H1 (cell line): Measurements from ENCODE around the gene AMER2. TPM values are rescaled to one million over a fixed set of nuclear protein-coding genes. Genes with fewer than 3 reads are reported as not detected.
A peak's percentile ranks its signal among the peaks of the same experiment; 100 is the strongest.

ENCODE experiments used
- CTCF ChIA-PET: fragments of 300-600 bp; sonication (Branson Sonifier 250); formaldehyde crosslinking; loops from one replicate; lab custom pipeline; 2021; ENCODE audit not compliant: partially characterized antibody; lab: Charles Lee
- POLR2A ChIA-PET: fragments of 300-600 bp; sonication (Branson Sonifier 250); formaldehyde crosslinking; loops from one replicate; lab custom pipeline; 2021; ENCODE audit warnings: inconsistent platforms; ENCODE audit not compliant: partially characterized antibody; lab: Charles Lee
- DNase-seq, 2 experiments: peaks; one replicate each; pipeline versions ENCODE4 v3.0.0 to v3.0.0-alpha.2; 2010 to 2022; ENCODE audit warnings: low spot score in 2 of 2, low read depth in 1 of 2, mixed read lengths in 1 of 2
- FAIRE-seq: peaks from 2 replicates; lab custom pipeline; 2011; peaks lifted over from hg19 to GRCh38; lab: Jason Lieb, UNC
- H2AFZ ChIP-seq: 2 replicates; pipeline ENCODE4 v1.8.1; 2012; ENCODE audit warnings: low read length, inconsistent platforms
- H2AK5ac ChIP-seq: 2 replicates; pipeline ENCODE4 v1.6.1; 2013; ENCODE audit warnings: low read depth, low read length
- H2BK120ac ChIP-seq: replicated peaks from 2 replicates; pipeline ENCODE3; 2013; ENCODE audit warnings: low read depth, low read length, inconsistent platforms
- H2BK12ac ChIP-seq: 2 replicates; pipeline ENCODE4 v1.6.1; 2013; ENCODE audit warnings: low read depth, low read length
- H2BK15ac ChIP-seq: 2 replicates; pipeline ENCODE4 v1.6.1; 2013; ENCODE audit warnings: low read length
- H2BK20ac ChIP-seq: 2 replicates; pipeline ENCODE4 v1.6.1; 2013; ENCODE audit warnings: low read length
- H2BK5ac ChIP-seq: 2 replicates; pipeline ENCODE4 v1.6.1; 2013; ENCODE audit warnings: low read depth, low read length
- H3K14ac ChIP-seq: 2 replicates; pipeline ENCODE4 v1.6.1; 2013; ENCODE audit warnings: inconsistent platforms; ENCODE audit not compliant: insufficient read length
- H3K18ac ChIP-seq: 2 replicates; pipeline ENCODE4 v1.6.1; 2013; ENCODE audit warnings: low read length; ENCODE audit errors: extremely low read depth
- H3K23ac ChIP-seq: 2 replicates; pipeline ENCODE4 v1.6.1; 2013; ENCODE audit warnings: inconsistent platforms; ENCODE audit not compliant: insufficient read length
- H3K23me2 ChIP-seq: 2 replicates; pipeline ENCODE4 v1.6.1; 2013; ENCODE audit warnings: low read depth, low read length
- H3K27ac ChIP-seq: 2 replicates; pipeline ENCODE4 v1.6.1; 2011; ENCODE audit warnings: low read depth, low read length, inconsistent platforms
- H3K27me3 ChIP-seq, 4 experiments: replicated peaks in 1 of 4; 1 replicate in 1 of 4; 2 replicates in 3 of 4; pipeline versions ENCODE4 v1.6.1 to v1.8.1; 2011 to 2013; ENCODE audit warnings: low read length in 3 of 4, mild to moderate bottlenecking in 3 of 4, inconsistent platforms in 2 of 4, mixed read lengths in 2 of 4, moderate library complexity in 1 of 4; ENCODE audit not compliant: control insufficient read depth in 3 of 4, insufficient read depth in 3 of 4; ENCODE audit errors: extremely low read depth in 1 of 4
- H3K36me3 ChIP-seq, 4 experiments: 2 replicates each; pipeline versions ENCODE4 v1.6.1 to v1.8.1; 2011 to 2013; ENCODE audit warnings: mild to moderate bottlenecking in 4 of 4, low read length in 3 of 4, moderate library complexity in 2 of 4, control low read depth in 1 of 4, inconsistent platforms in 1 of 4; ENCODE audit not compliant: insufficient read depth in 4 of 4, control insufficient read depth in 2 of 4
- H3K4ac ChIP-seq: replicated peaks from 2 replicates; pipeline ENCODE3; 2013; ENCODE audit warnings: low read length, low read depth, mixed read lengths, inconsistent platforms; ENCODE audit not compliant: insufficient read length
- H3K4me1 ChIP-seq, 4 experiments: replicated peaks in 1 of 4; 1 replicate in 1 of 4; 2 replicates in 3 of 4; pipeline versions ENCODE4 v1.6.1 to v1.8.1; 2011 to 2013; ENCODE audit warnings: low read length in 3 of 4, inconsistent platforms in 2 of 4, mixed read lengths in 1 of 4; ENCODE audit not compliant: insufficient read depth in 4 of 4, control insufficient read depth in 3 of 4
- H3K4me2 ChIP-seq, 2 experiments: 2 replicates each; pipeline versions ENCODE4 v1.6.1 to v1.8.1; 2011 to 2013; ENCODE audit warnings: low read depth in 2 of 2, low read length in 2 of 2, control low read depth in 1 of 2, inconsistent platforms in 1 of 2, mild to moderate bottlenecking in 1 of 2; ENCODE audit not compliant: insufficient read depth in 1 of 2
- H3K4me3 ChIP-seq, 4 experiments: fragments of 200-600, 300-600 bp in 1 of 4; sonication (generic), shearing (Covaris generic), sonication (Bioruptor Twin) in 1 of 4; 2 replicates each; pipeline versions ENCODE4 v1.5.1 to v1.8.1; 2011 to 2016; ENCODE audit warnings: low read length in 4 of 4, low read depth in 3 of 4, control low read depth in 2 of 4, inconsistent platforms in 2 of 4, mild to moderate bottlenecking in 2 of 4, mixed read lengths in 1 of 4, moderate library complexity in 1 of 4; ENCODE audit not compliant: insufficient read depth in 2 of 4; ENCODE audit errors: extremely low read depth in 1 of 4
- H3K56ac ChIP-seq: replicated peaks from 2 replicates; pipeline ENCODE3; 2013; ENCODE audit warnings: low read depth, mild to moderate bottlenecking, mixed read lengths, low read length, inconsistent platforms; ENCODE audit not compliant: insufficient read length
- H3K79me1 ChIP-seq: 2 replicates; pipeline ENCODE4 v1.6.1; 2013; ENCODE audit warnings: low read depth, low read length, control low read depth
- H3K79me2 ChIP-seq, 2 experiments: 2 replicates each; pipeline versions ENCODE4 v1.6.1 to v1.8.1; 2012 to 2013; ENCODE audit warnings: low read length in 2 of 2, mild to moderate bottlenecking in 2 of 2, inconsistent platforms in 1 of 2; ENCODE audit not compliant: insufficient read depth in 2 of 2, control insufficient read depth in 1 of 2
- H3K9ac ChIP-seq, 4 experiments: replicated peaks in 1 of 4; 1 replicate in 1 of 4; 2 replicates in 3 of 4; pipeline versions ENCODE4 v1.6.1 to v1.8.1; 2011 to 2013; ENCODE audit warnings: low read depth in 3 of 4, low read length in 3 of 4, control low read depth in 2 of 4, mild to moderate bottlenecking in 2 of 4, moderate library complexity in 2 of 4, inconsistent platforms in 1 of 4; ENCODE audit errors: extremely low read depth in 1 of 4
- H3K9me3 ChIP-seq, 2 experiments: 2 replicates each; pipeline versions ENCODE4 v1.6.1 to v1.8.1; 2012 to 2013; ENCODE audit warnings: mild to moderate bottlenecking in 2 of 2, moderate library complexity in 2 of 2, control low read depth in 1 of 2, inconsistent platforms in 1 of 2, low read depth in 1 of 2, low read length in 1 of 2, mixed read lengths in 1 of 2; ENCODE audit not compliant: insufficient read depth in 2 of 2
- H4K20me1 ChIP-seq, 2 experiments: replicated peaks in 1 of 2; 2 replicates each; pipeline versions ENCODE3 to v1.8.1; 2011 to 2013; ENCODE audit warnings: inconsistent platforms in 2 of 2, low read length in 2 of 2, mild to moderate bottlenecking in 1 of 2; ENCODE audit not compliant: insufficient read depth in 2 of 2, control insufficient read depth in 1 of 2
- H4K5ac ChIP-seq: 2 replicates; pipeline ENCODE4 v1.6.1; 2013; ENCODE audit warnings: low read length, low read depth, mixed read lengths, inconsistent platforms; ENCODE audit not compliant: insufficient read length
- H4K8ac ChIP-seq: 2 replicates; pipeline ENCODE4 v1.8.0; 2013; ENCODE audit warnings: mild to moderate bottlenecking, moderate library complexity, low read length, inconsistent platforms; ENCODE audit not compliant: insufficient read depth; ENCODE audit errors: extremely low read depth
- H4K91ac ChIP-seq: replicated peaks from 2 replicates; pipeline ENCODE3; 2013; ENCODE audit warnings: low read length, mixed read lengths, inconsistent platforms; ENCODE audit not compliant: insufficient read length
- SP4 ChIP-seq: IDR thresholded peaks from 2 replicates; pipeline ENCODE4 v1.6.1; 2012; ENCODE audit warnings: low read length, inconsistent platforms
- TAF7 ChIP-seq: optimal IDR thresholded peaks from 2 replicates; pipeline ENCODE3; 2011; ENCODE audit warnings: low read depth, mild to moderate bottlenecking, inconsistent platforms, low read length, moderate library complexity, borderline replicate concordance
- WGBS, 2 experiments: shearing (Covaris generic) in 1 of 2; methylation state at CpG; one replicate each; pipeline versions ENCODE4 v1.1.6 to v1.1.7; 2013 to 2015; ENCODE audit warnings: low lambda C conversion rate in 2 of 2, mixed read lengths in 2 of 2, inconsistent platforms in 1 of 2, low coverage in 1 of 2, missing lambda C conversion rate in 1 of 2; ENCODE audit not compliant: insufficient replicate concordance in 2 of 2, insufficient coverage in 1 of 2, insufficient read length in 1 of 2; ENCODE audit errors: extremely low coverage in 1 of 2, missing lambda C conversion rate in 1 of 2; 5-methylcytosine and 5-hydroxymethylcytosine counted together
- long read RNA-seq, 2 experiments: library from RNA in 1 of 2; library from capped mRNA in 1 of 2; stranded (forward); transcript quantifications; one replicate each; pipeline ENCODE4 v2.0.0, GENCODE V29; 2021; ENCODE audit warnings: inconsistent platforms in 1 of 2
- polyA minus RNA-seq, 3 experiments: library from RNA; depleted of rRNA, polyadenylated mRNA; stranded (reverse); fragments of >200 nt; gene quantifications; 1 replicate in 2 of 3; 2 replicates in 1 of 3; pipeline ENCODE4 v1.2.3, GENCODE V29; 2011
- polyA plus RNA-seq, 7 experiments: library from polyadenylated mRNA; depleted of rRNA in 3 of 7; stranded (reverse) in 5 of 7; unstranded in 2 of 7; fragments of >200 nt in 5 of 7; fragments of 200-250 nt in 2 of 7; gene quantifications; 1 replicate in 5 of 7; 2 replicates in 1 of 7; 4 replicates in 1 of 7; pipeline versions ENCODE4 v1.2.1 to v1.2.3, GENCODE V29; 2011 to 2013; ENCODE audit warnings: missing spikeins in 2 of 7, mixed read lengths in 2 of 7
- total RNA-seq: library from RNA; stranded (reverse); fragmentation: NEBNext Ultra II Directional; extraction: Animal tissue kit (Norgen Biotek cat#: 25700); gene quantifications from 2 replicates; pipeline ENCODE4 v1.2.1, GENCODE V29; 2021
- TF ChIP-seq, protein P1 (sequence below), 3 experiments: IDR thresholded peaks; 1 replicate in 2 of 3; 2 replicates in 1 of 3; pipeline versions ENCODE4 v1.5.1 to v1.6.1; 2011; ENCODE audit warnings: low read length in 3 of 3, mild to moderate bottlenecking in 3 of 3, inconsistent platforms in 2 of 3, low read depth in 1 of 3, moderate library complexity in 1 of 3; ENCODE audit not compliant: insufficient read depth in 1 of 3; ENCODE audit errors: control extremely low read depth in 1 of 3
- TF ChIP-seq, protein P2 (sequence below): IDR thresholded peaks from 2 replicates; pipeline ENCODE4 v1.6.1; 2012; ENCODE audit warnings: low read length, inconsistent platforms

The AMER2 gene
- total RNA-seq (0.50 and 0.57 TPM in 2 replicates), polyA plus RNA-seq (2011; rRNA removed) (0.14 and 0.16 TPM in 2 replicates), polyA minus RNA-seq (2011; rRNA and poly(A)+ RNA removed) (0.17 and 0.25 TPM in 2 replicates)
- polyA plus RNA-seq (2011; cell fraction: cytosol; rRNA removed): 0.14 TPM
- 0.16 TPM for polyA plus RNA-seq (2011; cell fraction: nucleus; rRNA removed)
- polyA plus RNA-seq (2012, experiment 1 of 2): 0.11 to 0.30 TPM (median 0.18 TPM) in 4 replicates
- 0.09 TPM for polyA plus RNA-seq (2012, experiment 2 of 2)
- polyA plus RNA-seq (2013, experiment 1 of 2): 0.14 TPM
- polyA plus RNA-seq (2013, experiment 2 of 2): 0.20 TPM
- 0.15 TPM for polyA minus RNA-seq (2011; cell fraction: cytosol; rRNA and poly(A)+ RNA removed)
- 0.30 TPM for polyA minus RNA-seq (2011; cell fraction: nucleus; rRNA and poly(A)+ RNA removed)
- long read RNA-seq, experiment 1: 0 reads
- long read RNA-seq, experiment 2: 0 reads

- no peak for FAIRE-seq
- H2AFZ ChIP-seq: 0 out of 2 replicates have a peak within 1 kb of the TSS, but pooled peaks have one; percentile 9
- TF ChIP-seq, protein P1, sequence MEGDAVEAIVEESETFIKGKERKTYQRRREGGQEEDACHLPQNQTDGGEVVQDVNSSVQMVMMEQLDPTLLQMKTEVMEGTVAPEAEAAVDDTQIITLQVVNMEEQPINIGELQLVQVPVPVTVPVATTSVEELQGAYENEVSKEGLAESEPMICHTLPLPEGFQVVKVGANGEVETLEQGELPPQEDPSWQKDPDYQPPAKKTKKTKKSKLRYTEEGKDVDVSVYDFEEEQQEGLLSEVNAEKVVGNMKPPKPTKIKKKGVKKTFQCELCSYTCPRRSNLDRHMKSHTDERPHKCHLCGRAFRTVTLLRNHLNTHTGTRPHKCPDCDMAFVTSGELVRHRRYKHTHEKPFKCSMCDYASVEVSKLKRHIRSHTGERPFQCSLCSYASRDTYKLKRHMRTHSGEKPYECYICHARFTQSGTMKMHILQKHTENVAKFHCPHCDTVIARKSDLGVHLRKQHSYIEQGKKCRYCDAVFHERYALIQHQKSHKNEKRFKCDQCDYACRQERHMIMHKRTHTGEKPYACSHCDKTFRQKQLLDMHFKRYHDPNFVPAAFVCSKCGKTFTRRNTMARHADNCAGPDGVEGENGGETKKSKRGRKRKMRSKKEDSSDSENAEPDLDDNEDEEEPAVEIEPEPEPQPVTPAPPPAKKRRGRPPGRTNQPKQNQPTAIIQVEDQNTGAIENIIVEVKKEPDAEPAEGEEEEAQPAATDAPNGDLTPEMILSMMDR (IDR thresholded peaks at IDR 0.05; ENCODE audit: control extremely low read depth in 1 of 3, insufficient read depth in 1 of 3, low read depth in 1 of 3, low read length in 3 of 3): no peak
- TF ChIP-seq, protein P2, sequence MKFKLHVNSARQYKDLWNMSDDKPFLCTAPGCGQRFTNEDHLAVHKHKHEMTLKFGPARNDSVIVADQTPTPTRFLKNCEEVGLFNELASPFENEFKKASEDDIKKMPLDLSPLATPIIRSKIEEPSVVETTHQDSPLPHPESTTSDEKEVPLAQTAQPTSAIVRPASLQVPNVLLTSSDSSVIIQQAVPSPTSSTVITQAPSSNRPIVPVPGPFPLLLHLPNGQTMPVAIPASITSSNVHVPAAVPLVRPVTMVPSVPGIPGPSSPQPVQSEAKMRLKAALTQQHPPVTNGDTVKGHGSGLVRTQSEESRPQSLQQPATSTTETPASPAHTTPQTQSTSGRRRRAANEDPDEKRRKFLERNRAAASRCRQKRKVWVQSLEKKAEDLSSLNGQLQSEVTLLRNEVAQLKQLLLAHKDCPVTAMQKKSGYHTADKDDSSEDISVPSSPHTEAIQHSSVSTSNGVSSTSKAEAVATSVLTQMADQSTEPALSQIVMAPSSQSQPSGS: no peak
- TF ChIP-seq TAF7 (no peak), SP4 (no peak)
These were observed at the start of gene AMER2 for GRCh38 chr13:25171517-25172302. Gene AMER2, minus strand, starts transcription at chr13:25172288. Its CDS starts 669 bp downstream, at chr13:25171619.

More at GRCh38 chr13:25171517-25172302, at the start of gene AMER2:
- ChIA-PET CTCF (interaction anchor here (1.1 to 1.5 kb wide), 3 partner anchors 9 to 86 kb away, joined by 3 to 4 read pairs (median 4); no protein-coding TSS in a partner anchor), POLR2A (interaction anchor here (0.7 to 1.1 kb wide), 3 partner anchors 9 to 18 kb away, joined by 3 to 5 read pairs (median 3); no protein-coding TSS in a partner anchor)
- H2BK5ac ChIP-seq: no peak within 1 kb of the TSS
- no peak within 1 kb of the TSS for H2BK20ac ChIP-seq
- peaks cover 23 to 44% (median 39%) of the 10 kb centered on the region in 4 experiments for H3K27me3 ChIP-seq
- WGBS, 2 experiments: 8% methylated on average over 50 of the region's 50 CpGs; no CpG with 5 or more reads in 1 of the 2 experiments
- peak within 1 kb of the TSS; percentile 62 to 86 for H3K4me2 ChIP-seq
- H3K56ac ChIP-seq: no peak within 1 kb of the TSS
- H3K9ac ChIP-seq: no peak within 1 kb of the TSS
- no peak within 1 kb of the TSS for H4K91ac ChIP-seq
- no peak within 1 kb of the TSS for H2BK120ac ChIP-seq
- no peak within 1 kb of the TSS for H3K4ac ChIP-seq
- H3K18ac ChIP-seq: no peak within 1 kb of the TSS
- H3K9me3 ChIP-seq: peaks cover 0 to 8% of the 10 kb centered on the region in 2 experiments; a peak in 1 of 4 replicates
- no peak within 1 kb of the TSS for H4K5ac ChIP-seq
- no peaks in the 10 kb centered on the region for H3K79me1 ChIP-seq
- H3K36me3 ChIP-seq: no peaks in the 10 kb centered on the region; a peak in 1 of 8 replicates
- H2BK15ac ChIP-seq: no peak within 1 kb of the TSS
- H3K14ac ChIP-seq: no peak within 1 kb of the TSS
- peaks cover 11% of the 10 kb centered on the region; the same call in 1 of the 2 replicates for H3K23me2 ChIP-seq
- no peaks in the 10 kb centered on the region for H3K79me2 ChIP-seq
- no peak within 1 kb of the TSS for H4K8ac ChIP-seq
- H3K4me1 ChIP-seq: peaks cover 2 to 12% (median 7%) of the 10 kb centered on the region in 4 experiments; a peak in 6 of 7 replicates
- H3K4me3 ChIP-seq: peak within 1 kb of the TSS; percentile 39 to 68 (median 51)
- no peak within 1 kb of the TSS for H2AK5ac ChIP-seq
- peak in 1 of 2 experiments; percentile 64 for DNase-seq
- H3K27ac ChIP-seq: no peak within 1 kb of the TSS
- H3K23ac ChIP-seq: no peak within 1 kb of the TSS
- peaks cover 0 to 3% of the 10 kb centered on the region in 2 experiments for H4K20me1 ChIP-seq
- H2BK12ac ChIP-seq: peak within 1 kb of the TSS; percentile 69; the same call in 1 of the 2 replicates
